Neural cell (in vitro differentiated cells): Measurements from ENCODE around the gene MID2.

Experiments
- CTCF ChIP-seq: fragments of 450-650 bp; IDR thresholded peaks from 2 replicates; pipeline ENCODE4 v1.5.1; 2014; ENCODE audit warnings: antibody characterized with exemption, mild to moderate bottlenecking, moderate library complexity; ENCODE audit not compliant: poor library complexity, severe bottlenecking
- POLR2AphosphoS5 ChIP-seq: IDR thresholded peaks from 2 replicates; pipeline ENCODE4 v1.6.1; 2012

- TF ChIP-seq POLR2AphosphoS5 = no peak
- no peak for TF ChIP-seq CTCF
Observed at GRCh38 chrX:107823042-107823441, 2.6 kb upstream of the MID2 start.
